ENCODE measurements around the gene CENPU.
"Not testable (repeated sequence)": the region's sequence is repeated elsewhere in the genome, so short reads cannot be mapped to it uniquely, and the experiment has no call there.

CENPU gene

GRCh38 chr4:184733654-184734524, at the start of gene CENPU:
Gene CENPU, minus strand, starts transcription at chr4:184734096. Its CDS starts 34 bp downstream, at chr4:184734062.
- DNase-seq: peak; percentile 93

GRCh38 chr4:184782731-184783373, 49.0 kb upstream of the CENPU start:
- no peak for DNase-seq

GRCh38 chr4:184779160-184779559, 45.3 kb upstream of the CENPU start:
- not testable (repeated sequence) for DNase-seq

GRCh38 chr4:184778325-184778724, 44.4 kb upstream of the CENPU start:
- DNase-seq: no peak

GRCh38 chr4:184776821-184777220, 42.9 kb upstream of the CENPU start:
- DNase-seq: no peak

GRCh38 chr4:184775854-184776555, 42.1 kb upstream of the CENPU start:
- DNase-seq: no peak

- DNase-seq: no peak
These were observed 40.3 kb upstream of the CENPU start for GRCh38 chr4:184774152-184774551.

GRCh38 chr4:184771416-184771815, 37.5 kb upstream of the CENPU start:
- no peak for DNase-seq

GRCh38 chr4:184769141-184769765, 35.4 kb upstream of the CENPU start:
- no peak for DNase-seq

GRCh38 chr4:184768296-184768695, 34.4 kb upstream of the CENPU start:
- DNase-seq: no peak

- no peak for DNase-seq
These were observed 32.5 kb upstream of the CENPU start for GRCh38 chr4:184766446-184766845.

GRCh38 chr4:184765473-184766340, 31.8 kb upstream of the CENPU start:
- no peak for DNase-seq

- no peak for DNase-seq
These were observed 30.7 kb upstream of the CENPU start for GRCh38 chr4:184764601-184765000.

GRCh38 chr4:184763150-184763780, 29.4 kb upstream of the CENPU start:
- DNase-seq: no peak

GRCh38 chr4:184762100-184762499, 28.2 kb upstream of the CENPU start:
- no peak for DNase-seq

- DNase-seq: no peak
These were observed 26.8 kb upstream of the CENPU start for GRCh38 chr4:184760681-184761080.

GRCh38 chr4:184757810-184758209, 23.9 kb upstream of the CENPU start:
- DNase-seq: no peak

- DNase-seq: no peak
These were observed 22.5 kb upstream of the CENPU start for GRCh38 chr4:184756399-184756798.

GRCh38 chr4:184755278-184755677, 21.4 kb upstream of the CENPU start:
- DNase-seq: no peak

- no peak for DNase-seq
These were observed 18.8 kb upstream of the CENPU start for GRCh38 chr4:184752496-184753275.

GRCh38 chr4:184751585-184751956, 17.7 kb upstream of the CENPU start:
- DNase-seq: no peak
